Measurements from ENCODE around the gene BICD1. TPM values are rescaled to one million over a fixed set of nuclear protein-coding genes. Genes with fewer than 3 reads are reported as not detected.

BICD1 gene
- total and polyA plus RNA-seq, 4 donors: 6.1 to 22.9 (median 12.8) TPM

DNA sequence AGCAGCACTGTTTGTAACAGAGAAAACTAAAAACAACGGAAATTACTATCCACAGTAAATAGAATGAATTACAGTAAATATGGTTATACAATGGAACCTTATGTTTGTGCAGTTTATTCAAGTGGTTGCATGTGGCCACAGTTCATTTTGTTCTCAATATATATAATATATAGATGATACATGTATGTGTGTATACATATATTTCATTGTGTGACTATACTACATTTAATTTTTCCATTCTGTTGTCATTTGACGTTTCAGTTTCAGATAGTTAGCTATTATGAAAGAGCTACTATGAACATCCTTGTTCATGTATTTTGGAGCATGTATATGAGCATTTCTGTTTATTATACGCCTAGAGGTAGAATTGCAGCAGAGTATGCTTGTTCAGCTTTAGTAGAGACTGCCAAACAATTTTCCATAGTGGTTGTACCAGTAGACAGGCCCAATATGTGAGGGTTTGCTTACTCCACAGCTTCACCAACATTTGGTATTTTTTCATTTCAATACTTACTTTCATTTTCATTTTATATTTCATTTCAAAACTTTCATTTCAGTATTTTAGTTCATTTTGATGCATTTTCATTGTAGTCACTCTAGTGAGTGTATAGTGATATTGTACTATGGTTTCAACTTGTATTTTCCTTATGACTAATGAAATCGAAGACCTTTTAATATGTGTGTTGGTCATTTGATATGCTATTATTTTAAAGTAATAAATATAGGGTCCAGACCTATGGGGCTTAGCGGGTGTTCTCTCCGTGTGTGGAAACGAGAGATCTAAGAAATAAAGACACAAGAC lies 151.2 kb downstream of the BICD1 start:
- no peak for TF ChIP-seq CTCF (IDR thresholded peaks at IDR 0.05; ENCODE audit: control extremely low read depth, extremely low read depth)
- peaks cover 0 to 4% (median 0%) of the 10 kb centered on the region in 5 donors for H3K4me1 ChIP-seq (ENCODE audit: control insufficient read depth in 5 of 5, insufficient read depth in 5 of 5, low read length in 5 of 5)
- no peak for ATAC-seq (ENCODE audit: insufficient read depth, low FRiP score)
- no peak overlapping the region for H3K4me3 ChIP-seq
- no peak overlapping the region for H3K9ac ChIP-seq (ENCODE audit: insufficient read depth in 1 of 2, low read length in 2 of 2)
- no peak for DNase-seq
- WGBS, 2 donors: 94 to 97% methylated on average over 7 of the region's 7 CpGs
- H3K9me3 ChIP-seq (ENCODE audit: control insufficient read depth in 4 of 4, insufficient read depth in 3 of 4, low read length in 3 of 4): peaks cover 0 to 4% (median 0%) of the 10 kb centered on the region in 4 donors
- no peaks in the 10 kb centered on the region for H3K36me3 ChIP-seq (ENCODE audit: control insufficient read depth in 4 of 4, insufficient read depth in 4 of 4, low read length in 4 of 4)
- H3K27me3 ChIP-seq (ENCODE audit: control insufficient read depth in 3 of 3, insufficient read depth in 3 of 3, low read length in 2 of 3): no peaks in the 10 kb centered on the region
- no peak overlapping the region for H3K27ac ChIP-seq (ENCODE audit: low read depth in 1 of 2, low read length in 1 of 2)

DNA sequence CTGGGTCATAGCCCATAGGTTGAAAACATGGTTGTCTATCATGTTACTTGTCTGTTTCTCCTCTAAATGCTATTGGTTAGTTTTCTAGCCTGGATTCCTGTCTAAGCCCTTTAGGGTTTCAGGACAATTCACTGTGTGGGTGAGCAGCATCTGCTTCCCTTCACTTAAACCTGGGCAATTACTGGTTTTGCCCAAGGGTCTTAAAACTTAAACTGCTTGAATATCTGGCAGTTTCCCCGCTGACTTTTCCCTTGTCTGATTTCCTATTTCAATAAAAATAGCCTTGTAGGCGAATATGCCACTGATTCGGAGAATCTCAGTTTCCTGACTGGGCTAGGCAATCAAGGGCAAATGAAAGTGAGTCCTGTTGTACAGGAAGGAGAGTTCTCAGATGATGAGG lies 154.0 kb downstream of the BICD1 start:
- ATAC-seq (ENCODE audit: insufficient read depth, low FRiP score): no peak
- no peak for TF ChIP-seq CTCF (IDR thresholded peaks at IDR 0.05; ENCODE audit: control extremely low read depth, extremely low read depth)
- H3K36me3 ChIP-seq (ENCODE audit: control insufficient read depth in 4 of 4, insufficient read depth in 4 of 4, low read length in 4 of 4): no peaks in the 10 kb centered on the region

GRCh38 chr12:32261638-32262037 lies 155.0 kb downstream of the BICD1 start:
- Histone ChIP-seq H3K27ac (ENCODE audit: low read depth in 1 of 2, low read length in 1 of 2) (no peak overlapping the region), H3K4me1 (ENCODE audit: control insufficient read depth in 5 of 5, insufficient read depth in 5 of 5, low read length in 5 of 5) (no peaks in the 10 kb centered on the region), H3K27me3 (ENCODE audit: control insufficient read depth in 3 of 3, insufficient read depth in 3 of 3, low read length in 2 of 3) (no peaks in the 10 kb centered on the region), H3K9ac (ENCODE audit: insufficient read depth in 1 of 2, low read length in 2 of 2) (no peak overlapping the region), H3K36me3 (ENCODE audit: control insufficient read depth in 4 of 4, insufficient read depth in 4 of 4, low read length in 4 of 4) (no peaks in the 10 kb centered on the region), H3K9me3 (ENCODE audit: control insufficient read depth in 4 of 4, insufficient read depth in 3 of 4, low read length in 3 of 4) (peaks cover 0 to 4% (median 0%) of the 10 kb centered on the region in 4 donors), H3K4me3 (no peak overlapping the region)
- ATAC-seq (ENCODE audit: insufficient read depth, low FRiP score): no peak
- no peak for DNase-seq
- WGBS, 2 donors: 92% methylated on average over 1 of the region's 1 CpG
- no peak for TF ChIP-seq CTCF (IDR thresholded peaks at IDR 0.05; ENCODE audit: control extremely low read depth, extremely low read depth)

More for the DNA sequence above, 154.0 kb downstream of the BICD1 start:
- no peak for DNase-seq
- no peak overlapping the region for H3K4me3 ChIP-seq
- 82 to 89% methylated on average over 3 of the region's 3 CpGs for WGBS, 2 donors
- H3K27ac ChIP-seq (ENCODE audit: low read depth in 1 of 2, low read length in 1 of 2): no peak overlapping the region
- peaks cover 0 to 1% (median 0%) of the 10 kb centered on the region in 5 donors for H3K4me1 ChIP-seq (ENCODE audit: control insufficient read depth in 5 of 5, insufficient read depth in 5 of 5, low read length in 5 of 5)
- no peak overlapping the region for H3K9ac ChIP-seq (ENCODE audit: insufficient read depth in 1 of 2, low read length in 2 of 2)
- no peaks in the 10 kb centered on the region for H3K27me3 ChIP-seq (ENCODE audit: control insufficient read depth in 3 of 3, insufficient read depth in 3 of 3, low read length in 2 of 3)
- peaks cover 0 to 4% (median 0%) of the 10 kb centered on the region in 4 donors for H3K9me3 ChIP-seq (ENCODE audit: control insufficient read depth in 4 of 4, insufficient read depth in 3 of 4, low read length in 3 of 4)

Data from lung (tissue), 12 donors.